K562 (cell line): ENCODE measurements around the gene MRPL9. TPM values are rescaled to one million over a fixed set of nuclear protein-coding genes. Genes with fewer than 3 reads are reported as not detected.

Source experiments
- ATAC-seq: fragments of 200-7000 bp; cut with Tn5 transposase; 3 replicates; pipeline ENCODE4 v1.9.1; 2020; ENCODE audit warnings: moderate library complexity
- BruUV-seq: library from RNA; stranded (reverse); fragments of 400-500 nt; replicated peaks from 2 replicates; lab custom pipeline; 2021; lab: Mats Ljungman, UMichigan
- CTCF ChIA-PET: fragments of 300-600 bp; formaldehyde crosslinking; extraction: SDS; loops from one replicate; lab custom pipeline; 2021; ENCODE audit warnings: low intra/inter-chr PET ratio; lab: Yijun Ruan, JAX
- POLR2A ChIA-PET: fragments of 300-600, 350-650 bp; sonication (Branson Sonifier 250); formaldehyde crosslinking; extraction: SDS; loops from one replicate; lab custom pipeline; 2021; ENCODE audit warnings: antibody characterized with exemption, inconsistent platforms; lab: Yijun Ruan, JAX
- DNase-seq, 4 experiments: peaks; one replicate each; pipeline versions ENCODE4 v3.0.0 to v3.0.0-alpha.2; 2011 to 2018; ENCODE audit warnings: low spot score in 3 of 4, mixed read lengths in 3 of 4; ENCODE audit errors: extremely low read depth in 1 of 4
- FAIRE-seq: peaks from 2 replicates; lab custom pipeline; 2011; peaks lifted over from hg19 to GRCh38; lab: Jason Lieb, UNC
- H2AFZ ChIP-seq: 2 replicates; pipeline ENCODE4 v1.6.0; 2011; ENCODE audit warnings: low read depth, low read length, control low read depth, inconsistent platforms
- H3K27ac ChIP-seq: fragments of 200-600 bp; 3 replicates; pipeline ENCODE4 v1.8.0; 2011; ENCODE audit warnings: low read depth, mild to moderate bottlenecking, control low read depth, inconsistent platforms, low read length, moderate library complexity, mixed read lengths; ENCODE audit errors: extremely low read depth
- H3K27me3 ChIP-seq, 2 experiments: fragments of 300-600 bp in 1 of 2; 2 replicates in 1 of 2; 3 replicates in 1 of 2; pipeline versions ENCODE4 v1.6.0 to v1.8.0; 2011; ENCODE audit warnings: inconsistent platforms in 2 of 2, low read length in 2 of 2, mild to moderate bottlenecking in 1 of 2, mixed read lengths in 1 of 2, moderate library complexity in 1 of 2; ENCODE audit not compliant: control insufficient read depth in 2 of 2, insufficient read depth in 2 of 2
- H3K36me3 ChIP-seq: fragments of 300-600 bp; 3 replicates; pipeline ENCODE4 v1.8.0; 2011; ENCODE audit warnings: mild to moderate bottlenecking, low read length, inconsistent platforms; ENCODE audit not compliant: control insufficient read depth, insufficient read depth
- H3K4me1 ChIP-seq, 2 experiments: fragments of 200-600 bp in 1 of 2; replicated peaks in 1 of 2; 2 replicates in 1 of 2; 3 replicates in 1 of 2; pipeline versions ENCODE4 v1.5.1 to v1.8.0; 2011; ENCODE audit warnings: inconsistent platforms in 2 of 2, low read length in 2 of 2, mild to moderate bottlenecking in 1 of 2, mixed read lengths in 1 of 2, moderate library complexity in 1 of 2; ENCODE audit not compliant: control insufficient read depth in 2 of 2, insufficient read depth in 2 of 2
- H3K4me2 ChIP-seq: 2 replicates; pipeline ENCODE4 v1.6.1; 2011; ENCODE audit warnings: low read length, control low read depth, inconsistent platforms, mixed read lengths; ENCODE audit not compliant: insufficient read depth
- H3K4me3 ChIP-seq: fragments of 200-600 bp; sonication (generic), shearing (Covaris generic); 2 replicates; pipeline ENCODE4 v1.5.1; 2016; ENCODE audit warnings: control low read depth, inconsistent platforms
- H3K79me2 ChIP-seq: fragments of 200-600 bp; 3 replicates; pipeline ENCODE4 v1.8.0; 2011; ENCODE audit warnings: low read length, inconsistent platforms; ENCODE audit not compliant: control insufficient read depth, insufficient read depth
- H3K9ac ChIP-seq, 2 experiments: 2 replicates each; pipeline versions ENCODE4 v1.6.0 to v1.6.1; 2011; ENCODE audit warnings: low read depth in 2 of 2, low read length in 2 of 2, control low read depth in 1 of 2, inconsistent platforms in 1 of 2, mild to moderate bottlenecking in 1 of 2, mixed read lengths in 1 of 2; ENCODE audit not compliant: insufficient read depth in 1 of 2
- H3K9me1 ChIP-seq: one replicate; pipeline ENCODE4 v1.6.0; 2011; ENCODE audit warnings: inconsistent platforms, mild to moderate bottlenecking, low read length, moderate library complexity; ENCODE audit not compliant: control insufficient read depth, insufficient read depth
- H3K9me3 ChIP-seq: replicated peaks from 2 replicates; pipeline ENCODE4 v1.5.1; 2011; ENCODE audit warnings: low read depth, low read length, inconsistent platforms; ENCODE audit not compliant: control insufficient read depth, insufficient read depth
- H4K20me1 ChIP-seq: replicated peaks from 2 replicates; pipeline ENCODE4 v1.6.1; 2011; ENCODE audit warnings: low read length, inconsistent platforms, mixed read lengths; ENCODE audit not compliant: control insufficient read depth, insufficient read depth
- ATF3 ChIP-seq, 2 experiments: fragments of 450-650 bp in 1 of 2; sonication (generic) in 1 of 2; formaldehyde crosslinking in 1 of 2; IDR thresholded peaks in 1 of 2; conservative IDR thresholded peaks in 1 of 2; 2 replicates each; pipeline versions ENCODE4 v1.6.1 to v1.8.1; 2016 to 2023; ENCODE audit warnings: mild to moderate bottlenecking in 2 of 2, moderate library complexity in 2 of 2, inconsistent platforms in 1 of 2, missing genetic modification reagents in 1 of 2
- CBFA2T3 ChIP-seq: fragments of 450-650 bp; IDR thresholded peaks from 2 replicates; pipeline ENCODE4 v1.6.1; 2017
- TAL1 ChIP-seq: fragments of 450-650 bp; IDR thresholded peaks from 2 replicates; pipeline ENCODE4 v1.6.1; 2016; ENCODE audit warnings: mild to moderate bottlenecking
- THRAP3 ChIP-seq: fragments of 450-650 bp; IDR thresholded peaks from 2 replicates; pipeline ENCODE4 v1.6.1; 2016; ENCODE audit warnings: mild to moderate bottlenecking, inconsistent platforms, borderline replicate concordance
- WGBS: fragments of 100-300 bp; shearing (Covaris generic); methylation state at CpG from one replicate; pipeline ENCODE4 v1.1.6; 2016; ENCODE audit warnings: low coverage, mixed read lengths; ENCODE audit not compliant: insufficient coverage; ENCODE audit errors: missing lambda C conversion rate; 5-methylcytosine and 5-hydroxymethylcytosine counted together
- in situ Hi-C: fragments of 300-500 bp; cut with MboI; formaldehyde crosslinking; loops from 4 replicates; pipeline ENCODE4 v1.15.0; 2018; ENCODE audit warnings: inconsistent platforms, mixed read lengths
- intact Hi-C: fragments of 100-400 bp; cut with micrococcal nuclease; formaldehyde crosslinking; loops from 2 replicates; pipeline ENCODE4 v1.14.2; 2022
- polyA plus RNA-seq, 8 experiments: library from polyadenylated mRNA; depleted of rRNA in 4 of 8; stranded (reverse) in 5 of 8; unstranded in 3 of 8; fragments of >200 nt; fragmentation: Nextera tagmentation in 2 of 8; fragmentation: Illumina TruSeq in 1 of 8; extraction: Ambion mirVana in 2 of 8; extraction: Trizol in 1 of 8; gene quantifications; 2 replicates each; pipeline versions ENCODE4 v1.2.1 to v1.2.3, GENCODE V29; 2011 to 2014; ENCODE audit warnings: inconsistent platforms in 1 of 8, missing spikeins in 1 of 8
- total RNA-seq, 7 experiments: library from RNA; depleted of rRNA in 6 of 7; stranded (reverse); fragments of >200 nt in 6 of 7; fragmentation: Illumina TruSeq in 2 of 7; extraction: Trizol in 2 of 7; gene quantifications; 2 replicates each; pipeline versions ENCODE4 v1.2.1 to v1.2.3, GENCODE V29; 2011 to 2021; ENCODE audit warnings: low replicate concordance in 1 of 7

Gene MRPL9
- total and polyA plus RNA-seq, 9 of the 15 experiments (the other 6 are each of a cell fraction or from before 2014, with no cell fraction given), result 38.0 to 162 (median 111) TPM

DNA sequence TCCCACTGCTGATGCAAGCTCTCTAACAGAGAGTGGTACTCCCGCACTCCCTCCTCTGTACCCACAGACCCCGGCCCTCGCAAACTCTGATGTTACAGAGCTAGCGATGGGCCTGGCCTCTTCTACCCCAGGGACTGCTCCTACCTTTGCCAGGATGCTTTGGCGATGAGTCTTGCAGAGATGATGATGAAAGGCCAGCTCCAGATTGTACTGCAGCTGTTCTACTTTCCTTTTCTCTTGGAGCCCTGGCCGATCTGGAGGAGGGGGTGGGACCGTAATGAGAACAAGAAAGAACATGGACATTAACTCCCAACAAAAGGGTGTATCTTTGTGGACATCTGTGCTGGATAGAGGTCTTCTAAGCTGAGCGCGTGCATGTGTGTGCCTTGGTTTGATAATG is 47.9 kb upstream of the MRPL9 start:
- Histone ChIP-seq H3K9ac (no peak overlapping the region), H3K27me3 (peaks cover 58 to 76% of the 10 kb centered on the region in 2 experiments), H4K20me1 (peaks cover 3% of the 10 kb centered on the region; the same call in 1 of the 2 replicates), H3K36me3 (no peaks in the 10 kb centered on the region), H2AFZ (no peak overlapping the region), H3K4me2 (no peak overlapping the region), H3K4me1 (no peaks in the 10 kb centered on the region), H3K27ac (no peak overlapping the region), H3K9me1 (no peaks in the 10 kb centered on the region), H3K9me3 (no peaks in the 10 kb centered on the region), H3K79me2 (no peaks in the 10 kb centered on the region), H3K4me3 (no peak overlapping the region)
- no peak for ATAC-seq
- TF ChIP-seq ATF3 (IDR thresholded peaks at IDR 0.05), result peak; percentile 23; the same call in 1 of the 2 replicates
- TF ChIP-seq ATF3 (CRISPR knock-in tag; conservative IDR thresholded peaks at IDR 0.05), result no peak
- peak; percentile 43; the same call in 1 of the 2 replicates for TF ChIP-seq TAL1
- no peak for TF ChIP-seq THRAP3
- TF ChIP-seq CBFA2T3, result peak; percentile 30; the same call in 1 of the 2 replicates
- WGBS, result 8% methylated on average over 9 of the region's 9 CpGs
- CTCF ChIA-PET, result no interaction called here
- POLR2A ChIA-PET, result interaction anchor here (0.6 to 1.6 kb wide), 5 partner anchors 12 to 191 kb away, joined by 3 to 7 read pairs (median 3); no protein-coding TSS in a partner anchor
- in situ Hi-C loops, result no loop called here
- no TSS peak for BruUV-seq
- peak in 1 of 4 experiments; percentile 15 for DNase-seq
- FAIRE-seq, result no peak
- intact Hi-C loops, result no loop called here
